T follicular helper cell (primary cell): Measurements from ENCODE around the gene GALNT11.

Experiments
- DNase-seq: peaks from one replicate; pipeline ENCODE4 v3.0.0-alpha.2; 2020; ENCODE audit warnings: low read depth

The GALNT11 gene

DNA sequence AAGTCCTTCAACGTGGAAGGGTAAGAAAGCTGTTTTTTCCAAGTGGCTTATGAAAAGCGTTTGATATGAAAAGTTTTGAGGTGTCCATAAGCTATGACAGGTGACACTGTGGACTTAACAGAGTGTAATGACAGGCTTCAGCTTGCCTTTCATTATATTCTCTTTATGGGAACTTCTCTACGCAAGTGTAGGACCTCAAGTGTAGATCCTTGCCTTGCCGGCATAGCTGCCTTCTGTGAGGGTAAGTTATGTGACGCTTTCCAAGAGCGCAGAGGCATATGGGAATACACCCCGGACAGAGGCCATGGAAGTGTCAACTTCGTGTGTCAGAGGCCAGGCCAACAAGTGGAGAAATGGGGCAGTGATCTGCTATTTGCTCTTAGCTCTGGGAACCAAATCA is 91.9 kb downstream of the GALNT11 start:
- DNase-seq = no peak

- DNase-seq = no peak
Observed at GRCh38 chr7:152120210-152120609, 94.7 kb downstream of the GALNT11 start.

GRCh38 chr7:152120776-152121175 is 95.3 kb downstream of the GALNT11 start:
- DNase-seq = no peak

GRCh38 chr7:152121432-152121831 is 96.0 kb downstream of the GALNT11 start:
- no peak for DNase-seq

GRCh38 chr7:152122540-152122939 is 97.1 kb downstream of the GALNT11 start:
- DNase-seq = no peak

DNA sequence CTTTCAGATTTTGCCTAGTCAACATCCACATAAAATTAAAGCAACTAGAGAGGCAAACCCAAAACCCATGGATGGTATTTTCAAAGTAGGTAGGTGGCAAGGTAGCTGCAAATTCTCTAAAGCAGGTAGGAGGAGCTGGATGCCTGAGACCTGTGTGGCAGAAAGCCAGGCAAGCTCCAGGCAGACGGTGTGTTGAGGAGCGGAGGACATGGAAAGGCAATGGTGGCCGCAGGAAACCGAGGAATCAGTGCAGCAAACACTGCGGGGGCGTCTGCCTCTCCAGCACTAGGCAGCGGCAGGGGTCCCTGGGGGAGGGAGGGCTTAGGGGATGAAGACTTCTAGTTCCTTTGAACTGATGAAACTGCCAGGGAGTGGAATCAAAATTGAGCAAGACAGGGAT is 101.3 kb downstream of the GALNT11 start:
- no peak for DNase-seq

GRCh38 chr7:152127229-152127628 is 101.8 kb downstream of the GALNT11 start:
- no peak for DNase-seq

DNA sequence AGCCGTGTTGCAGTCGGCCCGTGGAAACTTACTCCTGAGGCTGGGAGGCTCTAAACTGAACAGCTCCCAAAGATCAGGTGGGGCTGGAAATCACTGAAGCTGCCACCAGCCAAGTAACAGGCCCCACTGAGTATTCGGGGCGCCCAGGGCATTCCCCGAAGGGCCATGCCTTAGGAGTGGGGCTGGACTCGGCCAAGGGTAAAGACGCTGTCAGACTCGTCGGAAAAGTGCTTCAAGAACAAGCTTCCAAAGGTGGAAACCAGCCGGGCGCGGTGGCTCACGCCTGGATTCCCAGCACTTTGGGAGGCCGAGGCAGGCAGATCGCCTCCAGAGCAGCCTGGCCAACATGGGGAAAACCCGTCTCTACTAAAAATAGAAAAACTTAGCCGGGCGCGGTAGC is 102.8 kb downstream of the GALNT11 start:
- no peak for DNase-seq

- DNase-seq = no peak
Observed at GRCh38 chr7:152128741-152129461, 103.4 kb downstream of the GALNT11 start.

DNA sequence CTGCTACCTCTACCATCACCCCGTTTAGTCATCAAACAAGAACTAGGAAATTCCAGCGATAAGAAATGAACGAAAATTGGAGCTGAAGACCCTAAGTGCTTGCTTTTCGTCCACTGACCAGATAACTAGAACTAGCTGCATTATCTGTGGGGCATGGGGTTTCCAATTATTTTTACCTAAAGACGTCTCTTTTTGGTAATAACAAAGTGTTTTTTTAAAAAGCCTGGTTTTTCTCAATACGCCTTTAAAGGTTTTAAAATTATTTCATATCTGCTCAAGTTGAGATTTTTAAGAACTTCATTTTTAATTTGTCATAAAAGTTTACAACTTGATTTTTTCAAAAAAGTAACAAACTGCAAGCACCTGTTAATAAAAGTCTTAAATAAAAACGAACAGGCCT is 104.2 kb downstream of the GALNT11 start:
- DNase-seq = no peak

GRCh38 chr7:152130658-152131590 is 105.5 kb downstream of the GALNT11 start:
- DNase-seq = no peak

DNA sequence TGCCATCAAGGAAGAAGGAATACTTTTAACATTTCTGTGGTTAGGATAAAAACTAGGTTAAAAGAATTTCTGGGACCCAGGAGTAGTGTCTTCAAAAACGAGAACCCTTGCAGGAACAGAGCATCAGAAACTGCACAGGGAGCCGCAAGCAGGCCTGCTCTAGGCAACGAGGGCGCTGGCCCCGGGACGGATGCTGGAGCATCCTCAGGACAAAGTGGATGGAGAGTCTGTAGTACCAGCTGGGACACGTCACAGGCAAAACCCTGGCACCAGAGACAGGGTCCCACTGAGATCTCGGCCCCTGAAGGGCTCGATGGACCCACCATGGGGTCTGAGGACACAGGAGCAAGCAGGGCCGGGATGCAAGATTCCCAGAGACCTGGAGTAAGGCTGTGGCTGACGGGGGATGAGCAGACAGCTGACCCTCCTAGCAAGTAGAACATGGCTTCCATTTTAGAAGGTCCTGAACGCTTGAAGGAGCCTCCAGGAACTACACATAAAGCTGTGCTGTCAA is 106.6 kb downstream of the GALNT11 start:
- DNase-seq = no peak

DNA sequence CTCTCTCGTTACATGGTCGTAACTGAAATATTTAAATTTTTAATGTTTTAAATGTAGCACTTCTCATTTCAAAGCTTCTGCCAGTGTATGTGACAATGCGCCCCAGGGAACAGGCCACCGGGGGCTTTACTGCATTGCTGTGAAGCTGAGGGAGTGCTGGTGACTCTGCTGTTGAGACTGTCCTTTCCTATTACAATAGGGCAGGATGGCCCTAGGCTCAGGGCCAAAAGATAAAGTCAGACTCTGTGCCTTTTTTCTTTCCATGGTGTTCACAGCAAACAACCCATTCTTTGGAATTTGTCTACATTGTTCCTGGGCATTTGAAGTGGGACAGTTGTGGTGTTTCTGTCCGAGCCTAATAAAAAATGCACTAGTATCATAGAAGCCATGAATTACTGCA is 107.3 kb downstream of the GALNT11 start:
- no peak for DNase-seq

DNA sequence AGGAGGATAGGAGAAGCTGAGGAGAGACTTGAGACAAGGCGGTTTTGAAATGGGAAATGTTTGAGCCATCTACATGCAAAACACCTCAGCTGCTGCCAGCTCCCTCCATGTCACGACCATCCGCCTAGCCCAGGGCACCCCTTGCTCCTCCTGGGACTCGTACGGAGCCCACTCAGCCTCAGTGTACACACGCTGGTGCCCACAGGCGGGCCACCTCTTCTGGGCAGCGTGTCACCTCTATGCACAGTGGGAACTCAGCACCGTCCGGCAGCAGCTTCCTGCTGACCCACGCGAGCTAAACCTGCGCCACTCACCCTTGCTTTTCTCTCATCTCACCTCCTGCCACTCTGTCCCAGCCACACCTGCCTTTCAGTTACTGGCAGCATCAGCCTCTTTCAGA is 108.3 kb downstream of the GALNT11 start:
- no peak for DNase-seq

DNA sequence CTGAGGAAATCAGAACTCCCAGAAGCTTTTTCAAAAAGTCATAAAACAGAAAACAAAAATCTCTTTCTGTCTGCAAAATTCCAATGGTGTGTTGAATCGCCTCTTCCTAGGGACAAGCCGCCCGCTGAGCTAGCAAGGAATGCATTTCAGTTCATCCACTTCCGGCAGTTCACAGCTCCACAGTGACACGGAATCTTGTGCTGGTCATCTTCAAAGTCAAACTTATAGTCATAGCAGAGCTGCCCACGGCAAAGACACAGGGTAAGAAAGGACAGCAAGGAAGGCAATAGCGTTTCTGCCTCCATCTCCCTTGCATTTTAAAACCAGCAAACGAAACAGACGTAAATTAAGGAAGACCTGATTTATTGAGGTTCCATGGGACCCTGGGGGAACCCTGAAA is 111.2 kb downstream of the GALNT11 start:
- no peak for DNase-seq

DNA sequence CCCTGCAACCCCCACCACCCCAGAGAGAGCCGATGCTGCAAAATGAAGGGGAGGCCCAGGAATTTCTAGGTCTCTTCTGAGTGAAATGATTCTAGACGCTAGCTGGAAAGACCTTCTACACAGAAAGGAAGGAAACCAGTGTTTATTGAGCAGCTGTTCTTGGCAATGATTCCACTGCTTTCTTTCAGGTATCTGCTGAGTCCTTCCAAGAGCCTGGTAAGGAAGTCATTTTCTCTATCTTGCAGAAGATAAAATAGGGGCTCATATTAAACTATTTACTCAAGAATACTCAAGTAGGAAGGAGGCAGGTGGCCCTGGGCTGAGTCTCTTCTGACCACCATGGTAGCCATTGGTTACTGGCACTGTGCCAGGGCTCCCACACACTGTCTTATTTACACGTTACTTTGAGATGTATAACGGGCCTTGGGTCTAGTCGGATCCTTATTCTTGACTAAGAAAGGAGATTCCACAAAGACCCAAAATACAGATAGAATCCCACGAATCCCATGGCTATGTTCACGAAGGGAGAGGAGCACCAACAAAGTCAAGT is 112.1 kb downstream of the GALNT11 start:
- no peak for DNase-seq

DNA sequence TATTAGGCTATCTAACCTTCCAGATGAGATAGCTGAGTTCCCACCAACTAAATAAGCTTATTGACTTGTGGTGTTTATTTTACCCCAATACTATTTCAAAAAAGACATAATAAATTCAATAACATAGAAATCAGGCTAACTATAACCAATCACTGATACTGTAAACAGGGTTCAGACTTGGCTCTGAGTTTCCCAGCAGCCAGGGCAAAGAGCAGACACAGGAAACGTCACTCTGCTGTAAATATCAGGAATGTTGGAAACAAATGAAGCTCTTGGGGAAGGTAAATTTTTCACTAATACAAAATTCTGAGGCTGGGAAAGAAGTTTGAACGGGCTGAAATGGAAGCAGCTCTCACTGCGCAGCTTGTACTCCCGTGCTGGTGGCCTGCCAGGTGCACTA is 114.6 kb downstream of the GALNT11 start:
- DNase-seq = no peak

DNA sequence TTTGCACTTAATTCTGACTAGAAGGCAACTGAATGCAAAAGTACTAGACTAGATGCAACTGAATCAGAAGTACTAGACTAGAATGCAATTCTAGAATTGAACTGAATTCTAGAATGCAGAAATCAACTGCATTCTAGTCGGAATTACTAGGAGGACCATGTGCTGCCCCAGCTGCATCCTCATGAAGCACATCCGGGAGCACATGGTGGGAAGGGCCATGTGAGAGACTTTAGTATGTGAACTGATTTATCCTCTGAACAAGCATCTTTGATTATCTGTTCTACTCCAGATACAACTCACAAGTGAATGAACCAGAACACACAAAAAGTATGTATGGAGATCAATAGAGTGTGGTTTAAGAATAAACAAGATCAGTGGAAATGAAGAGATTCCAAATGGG is 115.1 kb downstream of the GALNT11 start:
- DNase-seq = no peak

GRCh38 chr7:152142976-152143595 is 117.6 kb downstream of the GALNT11 start:
- DNase-seq = no peak

GRCh38 chr7:152144557-152145245 is 119.2 kb downstream of the GALNT11 start:
- no peak for DNase-seq

DNA sequence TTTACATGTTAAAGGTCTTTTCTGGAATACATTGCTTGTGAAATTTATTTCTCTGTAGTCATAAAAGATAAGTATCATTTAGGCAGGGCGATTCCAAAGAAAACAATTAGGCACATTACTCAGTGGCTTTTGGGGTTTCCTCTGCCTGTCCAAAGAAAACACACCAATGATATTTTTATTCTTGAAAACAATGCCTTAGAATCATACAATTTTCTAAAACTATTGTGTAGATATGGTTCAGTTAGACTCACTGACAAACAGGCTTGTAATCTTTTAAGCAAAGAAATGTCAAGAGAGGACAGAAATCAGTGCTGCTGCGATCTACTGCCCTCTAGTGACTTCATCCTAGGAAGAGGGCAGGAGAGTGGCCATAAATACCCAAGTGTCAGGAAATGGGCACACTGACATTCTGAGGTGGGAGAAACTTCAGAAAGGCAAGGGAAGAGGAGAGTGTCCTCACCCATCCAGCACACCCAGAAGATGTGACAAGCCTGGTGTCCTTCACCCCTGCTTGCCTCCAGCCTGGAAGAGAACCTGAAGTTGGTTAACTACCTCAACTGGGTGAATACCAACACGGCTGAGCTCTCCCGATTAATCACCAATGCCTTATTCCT is 120.5 kb downstream of the GALNT11 start:
- DNase-seq = no peak
